B cell (primary cell): ENCODE results near the gene ZCCHC4.

Experiments
- CTCF ChIP-seq: fragments of 200-600 bp; IDR thresholded peaks from one replicate; pipeline ENCODE4 v1.8.0; 2022; ENCODE audit warnings: antibody characterized with exemption, mild to moderate bottlenecking
- EZH2 ChIP-seq: IDR thresholded peaks from 2 replicates; pipeline ENCODE4 v1.6.1; 2012; ENCODE audit warnings: borderline replicate concordance, low read depth, mild to moderate bottlenecking, moderate library complexity, low read length; ENCODE audit not compliant: insufficient read depth, poor library complexity, severe bottlenecking

DNA sequence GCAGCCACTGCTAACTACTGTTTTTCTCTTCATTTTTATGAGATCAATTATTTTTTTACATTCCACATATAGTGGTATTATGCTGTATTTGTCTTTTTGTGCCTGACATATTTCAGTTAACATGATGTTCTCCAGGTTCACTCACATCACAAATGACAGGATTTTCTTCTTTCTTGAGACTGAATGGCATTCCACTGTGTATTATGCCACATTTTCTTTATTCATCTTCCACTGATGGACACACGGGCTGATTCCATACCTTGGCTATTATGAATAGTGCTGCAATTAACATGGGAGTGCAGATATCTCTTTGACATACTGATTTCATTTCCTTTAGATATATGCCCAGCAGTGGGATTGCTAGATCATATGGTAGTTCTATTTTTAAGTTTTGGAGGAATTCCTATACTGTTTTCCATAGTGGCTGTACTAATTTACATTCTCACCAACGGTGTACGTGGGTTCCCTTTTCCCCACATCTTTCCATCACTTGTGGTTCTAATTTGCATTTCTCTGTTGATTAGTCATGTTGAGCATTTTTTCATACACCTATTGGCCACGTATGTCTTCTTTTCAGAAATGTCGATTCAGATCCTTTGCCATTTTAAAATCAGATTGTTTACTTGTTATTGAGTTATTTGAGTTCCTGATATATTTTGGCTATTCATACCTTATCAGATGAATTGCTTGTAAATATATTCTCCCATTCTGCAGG lies 14.9 kb upstream of the ZCCHC4 start:
- TF ChIP-seq CTCF (no peak), EZH2 (no peak)
